Ishikawa (cell line): ENCODE measurements around the gene NCOA6.

Source experiments
- CEBPB ChIP-seq: IDR thresholded peaks from 2 replicates; pipeline ENCODE4 v1.6.1; 2012
- CREB1 ChIP-seq: IDR thresholded peaks from 2 replicates; pipeline ENCODE4 v1.6.1; 2012; ENCODE audit warnings: low read depth
- EGR1 ChIP-seq: IDR thresholded peaks from 2 replicates; pipeline ENCODE4 v1.6.1; 2012
- EP300 ChIP-seq: IDR thresholded peaks from 2 replicates; pipeline ENCODE4 v1.6.1; 2012; ENCODE audit warnings: borderline replicate concordance
- FOXM1 ChIP-seq: IDR thresholded peaks from 2 replicates; pipeline ENCODE4 v1.6.1; 2012; ENCODE audit warnings: low read depth, borderline replicate concordance
- NFIC ChIP-seq: IDR thresholded peaks from 2 replicates; pipeline ENCODE4 v1.6.1; 2012
- RAD21 ChIP-seq: IDR thresholded peaks from 2 replicates; pipeline ENCODE4 v1.6.1; 2012; ENCODE audit warnings: low read depth
- TAF1 ChIP-seq: IDR thresholded peaks from 2 replicates; pipeline ENCODE4 v1.6.1; 2012; ENCODE audit warnings: low read depth, mild to moderate bottlenecking
- TCF12 ChIP-seq: IDR thresholded peaks from 2 replicates; pipeline ENCODE4 v1.6.1; 2012; ENCODE audit warnings: low read depth
- TEAD4 ChIP-seq: IDR thresholded peaks from 2 replicates; pipeline ENCODE4 v1.6.1; 2012
- YY1 ChIP-seq: IDR thresholded peaks from 2 replicates; pipeline ENCODE4 v1.6.1; 2012; ENCODE audit warnings: low read depth
- ZBTB7A ChIP-seq: IDR thresholded peaks from 2 replicates; pipeline ENCODE4 v1.6.1; 2012; ENCODE audit warnings: low read depth
- TF ChIP-seq, protein P1 (sequence below): IDR thresholded peaks from 2 replicates; pipeline ENCODE4 v1.6.1; 2012
- TF ChIP-seq, protein P2 (sequence below): IDR thresholded peaks from 2 replicates; pipeline ENCODE4 v1.6.1; 2012; ENCODE audit warnings: low read depth, mild to moderate bottlenecking
- TF ChIP-seq, protein P3 (sequence below): IDR thresholded peaks from 2 replicates; pipeline ENCODE4 v1.6.1; 2012

The NCOA6 gene

DNA sequence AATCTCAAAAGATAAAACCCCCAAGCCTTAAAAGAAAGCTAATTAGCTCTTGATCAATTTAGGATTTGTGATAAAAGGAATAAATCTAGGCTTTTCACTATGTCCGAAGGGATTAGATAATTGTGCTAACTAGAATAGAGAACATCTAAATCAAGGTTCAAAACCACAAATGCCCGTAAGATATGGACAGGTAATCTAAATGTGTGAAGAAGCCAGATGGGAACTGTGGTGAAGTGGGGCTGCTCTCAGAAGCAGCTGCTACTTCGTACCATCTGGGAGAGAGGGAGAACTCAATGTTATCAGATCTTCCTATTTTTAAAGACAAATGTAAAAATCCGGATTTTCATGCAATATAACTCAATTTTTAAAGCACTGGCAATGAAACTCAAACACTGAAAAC, 44.2 kb downstream of the NCOA6 start:
- TF ChIP-seq EP300 (no peak), RAD21 (no peak)

DNA sequence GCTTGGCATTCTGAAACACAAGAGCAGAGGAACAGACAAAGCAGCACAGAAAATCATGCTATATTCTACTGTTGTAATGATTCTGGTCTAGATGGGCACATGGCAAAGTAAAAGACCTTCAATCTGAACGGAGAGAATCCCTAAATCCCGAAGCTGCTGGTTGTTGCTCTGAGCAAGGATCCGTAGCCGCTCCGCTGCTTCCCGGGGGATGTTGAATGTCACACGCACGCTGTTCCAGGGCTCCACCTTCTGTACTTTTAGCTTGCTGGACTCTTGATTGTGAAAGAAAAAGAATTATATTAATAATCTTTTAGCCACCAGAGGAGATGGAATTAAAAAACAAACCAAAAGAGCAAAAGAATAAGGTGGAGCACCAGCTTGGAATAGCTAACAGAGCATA, 49.3 kb downstream of the NCOA6 start:
- TF ChIP-seq FOXM1: no peak

DNA sequence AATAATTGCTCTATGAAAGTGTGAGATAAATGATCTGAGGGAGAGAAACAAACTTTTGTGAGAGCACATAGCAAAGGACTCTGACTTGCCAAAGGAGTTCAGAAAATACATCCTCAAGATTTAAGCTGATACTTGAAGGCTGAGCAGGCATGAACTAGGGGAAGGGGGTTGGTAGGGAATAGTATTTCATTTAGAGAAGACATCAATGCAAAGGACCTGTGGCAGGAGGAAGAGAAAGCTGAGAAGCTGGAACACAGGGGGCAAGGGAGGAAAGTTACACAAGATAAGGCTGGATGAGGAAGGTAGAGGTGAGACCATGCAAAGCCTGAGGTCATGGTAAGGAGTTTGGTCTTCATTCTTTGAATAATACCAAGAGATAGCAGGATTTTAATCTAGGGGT, 50.6 kb downstream of the NCOA6 start:
- TF ChIP-seq, protein P1, sequence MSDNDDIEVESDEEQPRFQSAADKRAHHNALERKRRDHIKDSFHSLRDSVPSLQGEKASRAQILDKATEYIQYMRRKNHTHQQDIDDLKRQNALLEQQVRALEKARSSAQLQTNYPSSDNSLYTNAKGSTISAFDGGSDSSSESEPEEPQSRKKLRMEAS: no peak
- TF ChIP-seq CREB1 (no peak), ZBTB7A (no peak), EP300 (no peak), FOXM1 (no peak), TEAD4 (no peak), RAD21 (no peak)
- TF ChIP-seq, protein P2, sequence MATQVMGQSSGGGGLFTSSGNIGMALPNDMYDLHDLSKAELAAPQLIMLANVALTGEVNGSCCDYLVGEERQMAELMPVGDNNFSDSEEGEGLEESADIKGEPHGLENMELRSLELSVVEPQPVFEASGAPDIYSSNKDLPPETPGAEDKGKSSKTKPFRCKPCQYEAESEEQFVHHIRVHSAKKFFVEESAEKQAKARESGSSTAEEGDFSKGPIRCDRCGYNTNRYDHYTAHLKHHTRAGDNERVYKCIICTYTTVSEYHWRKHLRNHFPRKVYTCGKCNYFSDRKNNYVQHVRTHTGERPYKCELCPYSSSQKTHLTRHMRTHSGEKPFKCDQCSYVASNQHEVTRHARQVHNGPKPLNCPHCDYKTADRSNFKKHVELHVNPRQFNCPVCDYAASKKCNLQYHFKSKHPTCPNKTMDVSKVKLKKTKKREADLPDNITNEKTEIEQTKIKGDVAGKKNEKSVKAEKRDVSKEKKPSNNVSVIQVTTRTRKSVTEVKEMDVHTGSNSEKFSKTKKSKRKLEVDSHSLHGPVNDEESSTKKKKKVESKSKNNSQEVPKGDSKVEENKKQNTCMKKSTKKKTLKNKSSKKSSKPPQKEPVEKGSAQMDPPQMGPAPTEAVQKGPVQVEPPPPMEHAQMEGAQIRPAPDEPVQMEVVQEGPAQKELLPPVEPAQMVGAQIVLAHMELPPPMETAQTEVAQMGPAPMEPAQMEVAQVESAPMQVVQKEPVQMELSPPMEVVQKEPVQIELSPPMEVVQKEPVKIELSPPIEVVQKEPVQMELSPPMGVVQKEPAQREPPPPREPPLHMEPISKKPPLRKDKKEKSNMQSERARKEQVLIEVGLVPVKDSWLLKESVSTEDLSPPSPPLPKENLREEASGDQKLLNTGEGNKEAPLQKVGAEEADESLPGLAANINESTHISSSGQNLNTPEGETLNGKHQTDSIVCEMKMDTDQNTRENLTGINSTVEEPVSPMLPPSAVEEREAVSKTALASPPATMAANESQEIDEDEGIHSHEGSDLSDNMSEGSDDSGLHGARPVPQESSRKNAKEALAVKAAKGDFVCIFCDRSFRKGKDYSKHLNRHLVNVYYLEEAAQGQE: no peak

DNA sequence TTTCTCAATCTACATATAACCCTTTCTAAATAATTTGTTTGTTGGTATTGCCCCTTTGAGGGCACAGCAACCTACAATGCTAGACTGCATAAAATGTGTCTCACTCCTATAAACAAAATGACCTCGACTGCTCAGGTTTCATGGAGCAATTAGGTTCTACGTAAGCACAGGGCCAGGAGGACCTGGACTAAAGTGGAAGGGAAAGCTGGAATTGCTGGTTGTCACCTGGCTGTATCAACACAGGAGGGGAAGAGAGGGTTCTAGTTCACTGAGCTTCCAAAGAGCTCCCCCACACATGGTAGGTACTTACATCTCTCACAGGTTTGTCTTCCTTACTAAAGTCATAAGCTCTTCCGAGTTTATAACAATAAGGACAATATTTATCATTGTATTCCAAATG, 51.0 kb downstream of the NCOA6 start:
- TF ChIP-seq RAD21 (no peak), TCF12 (no peak), EP300 (no peak), YY1 (no peak), ZBTB7A (no peak), EGR1 (no peak), CEBPB (no peak)
- TF ChIP-seq, protein P1: no peak
- TF ChIP-seq, protein P3, sequence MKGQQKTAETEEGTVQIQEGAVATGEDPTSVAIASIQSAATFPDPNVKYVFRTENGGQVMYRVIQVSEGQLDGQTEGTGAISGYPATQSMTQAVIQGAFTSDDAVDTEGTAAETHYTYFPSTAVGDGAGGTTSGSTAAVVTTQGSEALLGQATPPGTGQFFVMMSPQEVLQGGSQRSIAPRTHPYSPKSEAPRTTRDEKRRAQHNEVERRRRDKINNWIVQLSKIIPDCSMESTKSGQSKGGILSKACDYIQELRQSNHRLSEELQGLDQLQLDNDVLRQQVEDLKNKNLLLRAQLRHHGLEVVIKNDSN: no peak
- TF ChIP-seq, protein P2: no peak

DNA sequence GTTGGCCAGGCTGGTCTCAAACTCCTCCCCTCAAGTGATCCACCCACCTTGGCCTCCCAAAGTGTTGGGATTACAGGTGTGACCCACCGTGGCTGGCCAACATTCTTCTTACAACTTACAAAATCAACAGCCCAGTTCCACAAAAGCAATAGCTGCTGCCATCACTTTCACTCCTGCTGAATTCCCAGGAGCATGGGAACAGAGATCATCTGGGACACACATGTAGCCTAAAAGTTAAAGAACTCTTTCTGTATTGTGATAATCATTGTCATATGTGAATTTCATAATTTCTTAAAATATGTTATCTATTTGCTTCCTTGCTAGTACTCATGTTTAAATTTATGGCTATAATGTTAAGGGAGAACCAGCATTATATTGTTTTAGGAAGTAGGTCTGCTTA, 51.7 kb downstream of the NCOA6 start:
- TF ChIP-seq CEBPB (no peak), FOXM1 (no peak), EGR1 (no peak), CREB1 (no peak), RAD21 (no peak), TCF12 (no peak), YY1 (no peak), TAF1 (no peak), EP300 (no peak), ZBTB7A (no peak), TEAD4 (no peak), NFIC (no peak)
- TF ChIP-seq, protein P1: no peak
- TF ChIP-seq, protein P3: no peak
- TF ChIP-seq, protein P2: no peak

DNA sequence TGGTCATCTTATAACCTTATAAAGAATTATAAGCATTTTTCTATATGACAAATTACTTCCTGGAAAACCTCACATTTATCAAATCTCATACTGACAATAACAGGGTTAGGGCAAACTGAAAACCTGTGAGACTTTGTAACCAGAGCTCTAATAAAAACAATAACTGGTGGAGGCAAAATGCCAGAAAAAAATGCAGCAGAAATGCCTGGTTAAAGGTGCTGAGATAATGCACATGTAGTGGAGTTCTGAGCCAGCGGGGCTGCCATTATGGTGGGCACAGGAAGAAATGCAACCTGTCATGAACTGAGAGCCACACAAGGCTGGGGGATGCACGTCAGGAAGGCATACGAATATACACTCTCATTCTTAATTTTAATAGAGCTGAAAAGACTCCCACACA, 53.0 kb downstream of the NCOA6 start:
- TF ChIP-seq ZBTB7A (no peak), TCF12 (no peak), RAD21 (no peak), TEAD4 (no peak), EP300 (no peak), EGR1 (no peak), CREB1 (no peak), NFIC (no peak), TAF1 (no peak), FOXM1 (no peak), CEBPB (no peak), YY1 (no peak)
- TF ChIP-seq, protein P1: no peak
- TF ChIP-seq, protein P2: no peak
- TF ChIP-seq, protein P3: no peak
